HG03469 (cell line): ENCODE data around the gene BICC1.

Experiments
- ATAC-seq: cut with Tn5 transposase; IDR thresholded peaks from one replicate; pipeline ENCODE4 v1.9.1; 2021; ENCODE audit warnings: mild to moderate bottlenecking, moderate library complexity, moderate number of reproducible peaks; ENCODE audit not compliant: unreplicated experiment

The BICC1 gene, protein sequence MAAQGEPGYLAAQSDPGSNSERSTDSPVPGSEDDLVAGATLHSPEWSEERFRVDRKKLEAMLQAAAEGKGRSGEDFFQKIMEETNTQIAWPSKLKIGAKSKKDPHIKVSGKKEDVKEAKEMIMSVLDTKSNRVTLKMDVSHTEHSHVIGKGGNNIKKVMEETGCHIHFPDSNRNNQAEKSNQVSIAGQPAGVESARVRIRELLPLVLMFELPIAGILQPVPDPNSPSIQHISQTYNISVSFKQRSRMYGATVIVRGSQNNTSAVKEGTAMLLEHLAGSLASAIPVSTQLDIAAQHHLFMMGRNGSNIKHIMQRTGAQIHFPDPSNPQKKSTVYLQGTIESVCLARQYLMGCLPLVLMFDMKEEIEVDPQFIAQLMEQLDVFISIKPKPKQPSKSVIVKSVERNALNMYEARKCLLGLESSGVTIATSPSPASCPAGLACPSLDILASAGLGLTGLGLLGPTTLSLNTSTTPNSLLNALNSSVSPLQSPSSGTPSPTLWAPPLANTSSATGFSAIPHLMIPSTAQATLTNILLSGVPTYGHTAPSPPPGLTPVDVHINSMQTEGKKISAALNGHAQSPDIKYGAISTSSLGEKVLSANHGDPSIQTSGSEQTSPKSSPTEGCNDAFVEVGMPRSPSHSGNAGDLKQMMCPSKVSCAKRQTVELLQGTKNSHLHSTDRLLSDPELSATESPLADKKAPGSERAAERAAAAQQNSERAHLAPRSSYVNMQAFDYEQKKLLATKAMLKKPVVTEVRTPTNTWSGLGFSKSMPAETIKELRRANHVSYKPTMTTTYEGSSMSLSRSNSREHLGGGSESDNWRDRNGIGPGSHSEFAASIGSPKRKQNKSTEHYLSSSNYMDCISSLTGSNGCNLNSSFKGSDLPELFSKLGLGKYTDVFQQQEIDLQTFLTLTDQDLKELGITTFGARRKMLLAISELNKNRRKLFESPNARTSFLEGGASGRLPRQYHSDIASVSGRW

DNA sequence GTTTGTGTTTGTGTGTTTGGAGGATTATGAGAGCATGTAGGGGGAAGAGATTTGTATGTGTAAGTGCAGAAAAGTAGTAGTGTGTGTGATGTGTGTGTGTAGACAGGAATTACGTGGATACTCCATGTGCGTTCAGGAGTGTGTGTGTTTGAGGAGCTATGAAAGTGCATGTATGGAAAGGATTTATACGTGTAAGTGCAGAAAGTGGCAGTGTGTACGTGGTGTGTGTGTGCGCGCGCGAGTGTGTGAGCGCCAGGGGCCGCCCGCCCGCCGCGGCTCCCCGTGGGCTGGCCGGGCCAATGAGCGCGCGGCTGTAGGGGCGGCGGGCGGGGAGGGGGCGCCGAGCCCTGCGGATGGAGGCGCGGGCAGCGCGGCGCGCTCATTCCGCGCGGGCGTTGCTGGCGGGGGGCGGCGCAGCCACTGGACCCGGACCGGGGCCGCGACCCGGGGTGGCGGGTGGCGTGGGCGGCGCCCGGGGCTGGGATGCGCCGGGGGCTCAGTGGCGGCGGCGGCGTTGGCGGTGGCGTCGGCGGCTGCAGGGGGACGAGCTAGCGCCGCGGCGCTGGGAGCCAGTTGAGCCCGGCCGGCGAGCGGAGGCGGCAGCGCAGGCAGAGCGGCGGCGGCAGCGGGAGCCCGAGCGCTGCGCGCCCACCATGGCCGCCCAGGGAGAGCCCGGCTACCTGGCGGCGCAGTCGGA lies at the start of gene BICC1:
Gene BICC1 (plus strand): TSS at position 382 of the 697 bp plus-strand sequence. CDS start 272 bp downstream, at position 654.
- no peak for ATAC-seq

DNA sequence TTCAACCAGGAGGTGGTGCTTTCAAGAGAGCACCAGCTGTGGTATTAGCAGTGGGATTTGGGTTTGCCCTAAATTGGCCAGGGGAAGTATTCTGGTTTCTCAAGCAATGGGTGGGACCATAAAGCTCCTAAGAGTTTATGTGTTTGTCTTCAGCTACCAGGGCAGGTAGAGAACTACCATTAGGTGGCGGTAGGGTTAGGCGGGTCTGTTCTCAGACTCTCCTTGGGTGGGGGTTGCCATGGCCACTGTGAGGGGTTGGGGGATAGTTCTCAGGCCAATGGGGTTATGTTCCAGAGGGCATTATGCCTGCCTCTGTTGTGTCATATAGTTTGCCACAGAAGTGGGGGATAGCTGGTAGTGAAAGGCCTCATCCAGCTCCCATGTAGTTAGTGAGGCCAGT lies 47.7 kb upstream of the BICC1 start:
- ATAC-seq = no peak

DNA sequence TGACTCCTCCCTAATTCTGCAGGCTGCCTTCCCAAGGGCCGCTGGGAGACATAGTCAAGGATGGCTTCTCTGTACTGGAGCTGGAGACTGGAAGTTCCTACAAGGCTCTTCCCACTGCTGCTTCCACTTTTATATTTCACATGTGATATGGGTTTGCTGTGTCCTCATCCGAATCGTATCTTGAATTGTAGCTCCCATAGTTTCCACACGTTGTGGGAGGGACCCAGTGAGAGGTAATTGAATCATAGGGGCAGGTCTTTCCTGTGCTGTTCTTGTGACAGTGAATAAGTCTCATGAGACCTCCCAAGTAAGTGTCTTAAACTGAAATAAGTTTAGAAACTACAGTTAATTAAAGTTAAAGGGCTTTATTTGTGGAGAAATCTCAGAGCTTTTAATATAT lies 47.0 kb upstream of the BICC1 start:
- ATAC-seq = no peak

DNA sequence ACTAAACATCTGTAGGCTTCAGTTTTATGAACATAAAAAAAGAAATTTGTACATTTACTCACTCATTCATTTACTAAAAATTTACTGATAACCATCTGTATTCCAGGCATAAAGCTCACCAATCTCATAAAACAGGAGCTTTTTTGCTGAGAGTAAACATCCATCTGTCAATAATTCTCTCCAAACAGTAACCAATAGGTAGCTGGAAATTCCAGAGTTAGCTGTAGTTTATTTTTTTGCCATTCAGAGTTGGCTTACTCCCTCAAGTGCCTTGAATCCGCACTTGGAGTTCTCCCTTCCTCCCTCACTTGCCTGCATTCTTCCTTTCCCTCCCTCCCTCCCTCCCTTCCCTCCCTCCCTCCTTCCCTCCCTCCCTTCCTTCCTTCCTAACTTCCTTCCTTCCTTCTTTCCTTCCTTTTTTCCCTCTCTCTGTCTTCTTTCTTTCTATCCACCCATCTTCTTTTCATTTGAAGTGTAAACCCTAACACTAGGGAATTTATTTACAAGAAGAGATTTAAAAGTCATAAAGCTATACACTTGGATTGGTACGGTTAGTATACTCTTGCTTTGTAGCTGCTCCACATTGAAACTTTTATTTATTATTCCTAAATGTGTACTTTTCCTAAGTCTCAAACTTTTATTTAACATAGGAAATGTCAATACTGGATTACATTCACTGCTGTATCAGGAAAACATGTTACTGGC lies 44.6 kb upstream of the BICC1 start:
- no peak for ATAC-seq

DNA sequence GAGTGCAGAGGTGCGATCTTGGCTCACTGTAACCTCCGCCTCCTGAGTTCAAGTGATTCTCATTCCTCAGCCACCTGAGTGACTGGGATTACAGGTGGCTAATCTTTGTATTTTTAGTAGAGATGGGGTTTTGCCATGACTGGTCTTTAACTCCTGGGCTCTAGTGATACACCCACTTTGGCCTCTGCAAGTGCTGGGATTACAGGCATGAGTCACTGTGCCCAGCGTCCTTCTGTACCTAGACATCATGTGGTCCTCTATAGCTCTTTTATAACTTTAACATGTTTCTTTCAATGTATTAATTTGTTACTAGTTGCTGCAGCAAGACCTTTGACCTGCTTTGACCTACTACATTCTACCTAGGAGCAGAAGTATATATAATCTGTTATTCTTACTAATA lies 38.7 kb upstream of the BICC1 start:
- ATAC-seq = no peak

DNA sequence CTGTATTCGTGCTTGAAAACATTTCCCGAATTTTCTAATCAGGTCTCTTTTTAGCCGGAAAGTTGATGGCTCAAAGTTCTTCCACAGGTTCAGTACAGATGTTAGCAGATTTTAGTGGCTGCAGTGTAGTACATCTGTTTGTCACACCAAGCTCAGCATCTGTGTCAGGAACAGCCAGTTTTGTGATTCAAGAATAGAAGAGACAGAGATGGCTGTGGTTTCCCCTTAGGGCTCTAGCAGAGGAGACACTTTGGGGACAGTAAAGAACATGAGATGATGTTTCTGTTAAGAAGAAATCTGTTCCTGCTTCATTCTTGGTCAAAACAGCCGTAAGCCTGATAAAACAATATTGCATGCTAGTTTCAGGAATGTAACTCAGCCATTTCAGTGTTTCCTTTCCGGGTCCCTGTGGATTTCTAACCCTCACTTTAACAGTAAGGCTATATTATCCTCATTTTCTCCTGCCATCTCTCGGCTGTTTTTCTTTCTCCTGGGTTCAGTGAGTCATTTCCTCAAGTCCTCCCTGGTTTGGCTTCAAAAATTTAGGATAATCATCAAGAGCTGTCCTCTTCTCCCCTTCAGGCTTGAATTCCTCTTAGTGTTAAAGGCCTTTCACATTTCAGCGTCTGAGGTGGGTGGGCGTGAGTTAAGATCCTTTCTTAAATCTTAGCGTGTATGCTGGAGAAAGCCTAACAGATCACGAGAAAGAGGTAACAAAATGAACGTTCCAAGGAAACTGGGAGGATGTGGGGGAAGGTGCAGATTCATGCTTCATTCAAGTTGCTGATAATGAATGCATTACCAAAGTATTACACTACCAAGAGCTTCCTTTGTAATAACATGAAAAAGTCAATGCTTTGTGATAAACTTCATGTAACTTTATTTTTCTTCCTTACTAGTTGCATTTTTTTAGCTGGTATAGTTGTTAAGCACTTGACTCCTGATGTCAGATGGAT lies 37.1 kb upstream of the BICC1 start:
- no peak for ATAC-seq

DNA sequence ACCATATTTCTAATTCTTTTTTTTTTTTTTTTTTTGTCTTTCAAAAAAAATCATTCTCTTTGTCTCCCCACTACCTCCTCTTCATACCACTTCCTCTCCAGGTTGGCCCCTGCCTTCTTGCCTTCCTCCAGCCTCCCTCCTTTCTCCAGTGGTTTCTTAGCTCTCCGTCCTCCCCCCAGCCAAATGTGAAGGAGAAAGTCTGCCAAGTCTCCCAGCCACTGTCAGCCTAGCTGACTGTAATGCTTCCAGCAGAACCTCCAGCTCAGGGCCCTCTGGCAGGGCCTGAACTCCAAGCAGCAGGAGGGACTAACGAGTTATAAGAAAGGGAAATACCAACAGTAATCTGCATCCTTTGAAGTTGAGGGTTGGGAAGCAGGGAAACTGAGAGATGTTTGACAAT lies 35.5 kb upstream of the BICC1 start:
- no peak for ATAC-seq

DNA sequence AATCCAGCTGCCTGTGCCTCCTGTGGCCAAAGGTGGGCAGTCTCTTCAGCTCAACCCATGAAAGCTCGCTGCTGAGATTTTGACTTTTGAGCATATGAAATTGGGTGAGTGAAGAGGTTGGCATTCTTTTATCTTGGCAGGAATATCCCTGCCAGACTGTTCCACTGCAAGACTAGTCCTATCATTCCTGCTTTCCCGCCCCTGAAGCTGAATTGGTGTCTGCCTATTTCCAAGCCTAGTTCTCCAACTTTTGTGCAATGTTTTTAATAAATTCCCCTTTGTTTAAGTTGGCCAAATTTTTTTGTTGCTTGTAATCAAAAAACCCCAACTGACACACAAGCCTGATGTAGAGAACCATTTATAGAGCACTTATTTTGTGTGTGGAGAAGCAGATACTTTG lies 34.8 kb upstream of the BICC1 start:
- ATAC-seq = no peak

DNA sequence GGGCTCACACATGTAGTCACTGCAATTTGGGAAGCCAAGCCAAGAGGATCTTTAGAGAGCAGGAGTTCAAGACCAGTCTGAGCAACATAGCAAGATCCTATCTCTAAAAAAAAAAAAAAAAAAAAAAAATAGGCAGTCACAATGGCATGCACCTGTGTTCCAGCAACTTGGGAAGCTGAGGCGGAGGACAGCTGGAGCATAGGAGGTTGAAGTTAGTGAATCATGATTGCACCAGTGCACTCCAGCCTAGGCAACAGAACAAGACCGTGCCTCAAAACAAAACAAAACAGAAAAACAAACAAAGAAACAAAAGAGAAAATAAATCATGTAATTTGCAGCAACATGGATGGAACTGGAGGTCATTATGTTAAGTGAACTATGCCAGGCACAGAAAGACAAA lies 33.6 kb upstream of the BICC1 start:
- ATAC-seq = no peak

DNA sequence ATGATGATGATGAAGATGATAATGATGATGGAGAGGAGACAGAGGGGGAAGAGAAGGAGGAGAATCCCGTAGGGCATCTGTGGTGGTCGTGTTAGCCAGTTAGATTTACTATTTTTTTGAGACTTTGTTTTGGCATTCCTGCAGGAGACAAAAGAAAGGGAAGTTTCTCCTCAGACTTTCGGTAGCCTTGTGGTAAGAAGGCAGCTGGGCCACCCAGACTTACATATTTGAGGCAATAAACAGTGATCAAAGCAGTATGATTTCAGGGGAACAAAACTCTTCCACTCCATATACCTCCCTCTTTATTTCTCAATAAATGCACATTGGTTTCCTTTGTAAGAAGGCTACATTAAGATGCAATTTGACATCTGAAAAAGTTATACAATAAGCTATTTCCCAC lies 32.4 kb upstream of the BICC1 start:
- no peak for ATAC-seq

DNA sequence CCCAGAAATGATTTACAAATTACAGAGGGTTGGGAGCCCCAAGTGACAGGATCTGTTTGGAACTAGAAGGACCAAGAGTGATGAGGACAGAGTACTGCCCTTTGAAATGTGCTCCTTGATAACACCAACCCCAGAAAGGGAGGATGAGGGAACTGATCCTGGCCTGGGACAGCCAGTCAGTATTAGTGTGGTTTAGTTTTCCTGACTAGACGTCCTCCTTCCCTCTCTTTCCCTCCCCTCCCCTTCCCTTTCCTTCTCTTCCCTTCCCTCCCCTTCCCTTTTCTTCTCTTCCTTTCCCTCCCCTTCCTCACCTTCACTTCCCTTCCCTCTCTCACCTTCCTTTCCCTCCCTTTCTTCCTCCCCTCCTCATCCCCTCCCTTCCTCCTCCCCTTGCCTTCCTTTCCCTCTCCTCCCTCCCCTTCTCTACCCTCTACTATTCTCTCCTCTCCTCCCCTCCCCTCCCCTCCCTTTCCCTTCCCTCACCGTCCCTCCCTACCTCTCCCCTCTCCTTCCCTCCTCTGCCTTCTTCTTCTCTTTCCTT lies 31.0 kb upstream of the BICC1 start:
- ATAC-seq = no peak

DNA sequence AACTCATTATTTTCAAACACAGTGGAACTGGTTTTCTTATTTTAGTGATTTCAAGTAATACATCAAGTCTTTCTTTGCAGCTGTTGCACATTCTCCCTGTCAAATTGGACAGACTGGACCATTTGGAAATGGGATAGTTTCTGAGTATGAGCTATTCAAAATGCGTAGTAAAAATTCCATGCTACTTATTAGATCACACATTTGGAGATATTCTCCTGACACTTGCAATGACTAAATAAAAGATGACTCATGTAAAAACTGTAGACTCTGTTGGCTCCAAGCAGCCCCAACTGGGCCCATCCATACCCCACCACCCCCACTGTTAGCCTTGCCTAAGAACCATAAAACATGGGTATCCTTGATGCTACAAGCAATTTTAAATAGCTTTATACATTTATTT lies 25.9 kb upstream of the BICC1 start:
- ATAC-seq = no peak

DNA sequence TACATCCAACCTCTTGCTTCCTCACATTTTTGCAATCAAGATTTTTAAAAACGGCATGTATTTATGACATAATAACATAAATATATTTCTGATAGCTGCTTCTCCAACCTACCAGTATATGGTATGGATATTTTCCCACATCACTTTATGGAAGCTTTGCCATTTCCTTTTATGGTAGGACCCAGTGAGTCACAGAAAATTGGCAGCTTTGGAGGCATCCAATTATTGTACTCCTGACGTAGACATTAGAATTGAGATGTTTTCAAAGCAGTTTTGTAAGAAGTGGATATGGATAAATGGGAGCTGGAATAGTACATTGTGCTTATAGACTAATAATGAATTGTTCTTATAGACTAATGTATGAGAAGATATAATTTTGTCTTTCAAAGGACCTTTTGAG lies 23.8 kb upstream of the BICC1 start:
- ATAC-seq = no peak

DNA sequence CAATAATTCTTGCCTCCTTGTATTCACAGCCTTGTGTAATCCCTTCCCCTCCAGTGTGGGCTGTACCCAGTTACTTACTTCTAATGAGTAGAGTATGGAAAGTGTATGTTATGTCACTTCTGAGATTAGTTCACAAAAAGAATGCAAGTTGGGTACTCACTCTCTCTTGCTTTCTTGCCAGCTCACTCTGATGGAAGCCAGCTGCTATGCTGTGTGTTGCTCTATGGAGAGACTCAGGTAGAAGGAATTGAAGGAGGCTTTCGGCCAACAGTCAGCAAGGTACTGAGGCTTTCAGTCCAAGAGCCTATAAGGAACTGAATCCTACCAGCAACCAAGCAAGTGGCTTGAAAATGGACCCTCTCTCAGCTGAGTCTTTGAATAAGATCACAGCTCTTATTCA lies 9.7 kb upstream of the BICC1 start:
- ATAC-seq = no peak

DNA sequence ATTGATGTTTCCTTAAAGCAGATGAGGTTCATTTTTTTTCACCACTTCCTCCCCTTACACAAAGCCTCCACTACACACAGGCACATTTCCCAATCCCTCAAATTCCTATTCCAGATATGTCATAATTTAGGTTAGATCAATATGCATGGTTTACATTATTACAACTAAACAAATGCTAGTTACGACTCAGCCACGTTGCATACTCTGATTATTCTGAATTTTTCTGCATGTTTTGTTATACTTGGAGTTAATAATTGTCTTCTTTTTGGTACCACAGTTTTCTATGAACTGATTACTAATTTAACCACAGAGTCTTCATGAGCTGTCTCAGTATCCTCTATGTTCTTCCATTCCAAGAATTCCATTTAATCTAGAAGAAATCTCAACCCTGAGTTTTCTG lies 4.4 kb upstream of the BICC1 start:
- no peak for ATAC-seq

DNA sequence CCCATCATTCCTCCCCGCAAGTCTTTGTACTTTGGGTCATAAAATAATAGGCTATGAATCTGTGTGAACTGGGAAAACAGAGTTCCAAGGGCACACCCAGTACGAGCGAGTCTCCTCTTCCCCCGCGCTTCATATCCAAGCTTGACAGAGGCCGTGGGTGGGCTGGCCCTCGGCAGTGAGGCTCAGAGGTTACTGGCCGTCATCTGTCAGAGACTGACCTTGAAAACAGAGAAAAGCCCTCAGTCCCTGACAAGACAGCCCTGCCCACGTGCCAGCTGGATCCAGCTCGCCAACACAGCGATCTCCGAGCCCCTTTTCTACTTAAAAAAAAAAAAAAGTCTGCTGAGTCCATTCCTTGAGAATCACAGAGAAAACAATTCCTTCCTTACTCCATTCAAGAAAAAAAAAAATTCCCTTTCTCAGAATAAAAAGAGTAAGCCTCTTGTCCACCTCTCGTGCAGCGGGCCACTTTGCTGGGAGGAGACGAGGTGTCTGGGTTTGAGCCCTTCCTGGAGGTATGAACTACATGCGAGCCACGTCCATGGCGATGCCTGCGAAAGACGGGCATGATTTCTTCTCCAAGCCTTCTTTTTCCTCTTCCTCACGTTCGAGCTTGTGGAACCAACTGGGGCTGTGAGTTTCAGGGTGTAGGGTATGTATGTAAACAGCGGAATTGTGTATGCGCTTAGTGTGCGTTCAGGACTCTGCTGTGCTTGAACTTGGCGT lies 744 bp upstream of the BICC1 start:
- ATAC-seq = no peak

DNA sequence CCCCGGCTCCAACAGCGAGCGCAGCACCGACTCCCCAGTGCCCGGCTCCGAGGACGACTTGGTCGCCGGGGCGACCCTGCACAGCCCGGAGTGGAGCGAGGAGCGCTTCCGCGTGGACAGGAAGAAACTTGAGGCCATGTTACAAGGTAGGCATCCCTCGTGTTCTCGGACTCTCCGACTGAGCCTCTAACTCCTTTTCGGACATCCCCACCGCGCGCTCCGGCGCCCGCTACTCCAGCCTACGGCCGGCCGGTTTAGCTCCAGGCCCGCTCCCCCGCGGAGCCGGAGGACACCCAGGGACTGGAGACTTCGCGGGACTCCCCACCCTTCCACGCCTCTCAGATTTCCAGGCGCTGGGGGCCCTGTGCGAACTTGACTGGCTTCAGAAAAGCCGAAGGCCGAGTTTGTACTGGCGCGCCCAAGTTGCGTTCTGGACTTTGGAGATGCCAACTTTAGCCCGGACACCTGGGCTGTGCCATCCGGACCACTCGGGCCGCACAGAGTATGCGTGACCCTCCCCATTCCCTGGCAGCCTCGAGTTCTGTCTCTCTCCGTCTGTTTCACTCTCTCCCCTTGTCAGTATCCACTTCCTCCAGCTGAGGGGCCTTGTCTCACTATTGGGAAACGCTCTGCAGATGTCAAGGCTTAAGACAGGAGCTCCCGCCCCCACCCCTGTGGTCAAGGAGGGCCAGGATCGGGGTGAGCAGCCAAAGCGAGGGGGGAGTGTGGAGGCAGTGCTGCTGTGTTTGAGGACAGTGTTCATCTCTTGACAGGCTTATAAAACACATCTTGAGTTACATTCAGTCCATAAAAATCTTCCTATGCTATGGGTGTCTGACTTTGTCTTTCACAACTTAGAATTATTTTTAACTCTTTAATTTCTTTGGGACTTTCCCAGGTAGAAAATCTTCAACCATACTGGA lies 777 bp downstream of the BICC1 start:
- no peak for ATAC-seq
